Tibial nerve (tissue), 4 donors: ENCODE data around the gene SMIM38. TPM values are rescaled to one million over a fixed set of nuclear protein-coding genes. Genes with fewer than 3 reads are reported as not detected.

Experiments
- DNase-seq, 2 donors: peaks; one replicate each; pipeline ENCODE4 v3.0.0-alpha.2; 2019; ENCODE audit warnings: low spot score in 2 of 2
- H3K27ac ChIP-seq, 4 donors: fragments of 200-600 bp; sonication (generic) in 3 of 4; one replicate each; pipeline ENCODE4 v1.5.1; 2017 to 2019; ENCODE audit warnings: mild to moderate bottlenecking in 1 of 4
- H3K27me3 ChIP-seq, 2 donors: fragments of 200-600 bp; sonication (generic) in 1 of 2; one replicate each; pipeline versions ENCODE4 v1.5.1 to v1.6.0; 2017 to 2019
- H3K36me3 ChIP-seq, 3 donors: fragments of 200-600 bp; sonication (generic); one replicate each; pipeline ENCODE4 v1.5.1; 2018 to 2019
- H3K4me1 ChIP-seq, 4 donors: fragments of 200-600 bp; sonication (generic) in 3 of 4; one replicate each; pipeline ENCODE4 v1.5.1; 2017 to 2019
- H3K4me3 ChIP-seq, 4 donors: fragments of 200-600 bp; sonication (generic) in 3 of 4; one replicate each; pipeline ENCODE4 v1.5.1; 2017 to 2019; ENCODE audit warnings: mild to moderate bottlenecking in 1 of 4, moderate library complexity in 1 of 4
- H3K9me3 ChIP-seq, 4 donors: fragments of 200-600 bp; sonication (generic) in 3 of 4; one replicate each; pipeline ENCODE4 v1.5.1; 2017 to 2019
- CTCF ChIP-seq, 5 experiments: fragments of 200-600 bp in 3 of 5; fragments of 450-650 bp in 2 of 5; sonication (generic) in 3 of 5; IDR thresholded peaks; one replicate each; pipeline ENCODE4 v1.5.1; 2016 to 2019; ENCODE audit warnings: antibody characterized with exemption in 5 of 5, mild to moderate bottlenecking in 3 of 5, moderate library complexity in 2 of 5
- EP300 ChIP-seq, 2 donors: sonication (generic); formaldehyde crosslinking; IDR thresholded peaks; one replicate each; pipeline ENCODE4 v1.6.1; 2017; ENCODE audit warnings: antibody characterized with exemption in 2 of 2, mild to moderate bottlenecking in 1 of 2
- POLR2A ChIP-seq, 2 donors: fragments of 450-650 bp; IDR thresholded peaks; one replicate each; pipeline ENCODE4 v1.6.1; 2017; ENCODE audit warnings: antibody characterized with exemption in 2 of 2, mild to moderate bottlenecking in 2 of 2, moderate library complexity in 2 of 2
- WGBS, 2 donors: methylation state at CpG; one replicate each; pipeline ENCODE4 v1.1.5; 2018; 5-methylcytosine and 5-hydroxymethylcytosine counted together
- total RNA-seq, 4 donors: library from RNA; depleted of rRNA; stranded (reverse); fragments of >200 nt; gene quantifications; one replicate each; pipeline ENCODE4 v1.1.0, GENCODE V29; 2016

SMIM38 gene
- total RNA-seq, 4 donors from 2014 or later: 3.3 to 4.6 (median 4.1) TPM

- no peaks in the 10 kb centered on the region for H3K9me3 ChIP-seq
- TF ChIP-seq POLR2A (IDR thresholded peaks at IDR 0.05) (no peak), EP300 (IDR thresholded peaks at IDR 0.05) (no peak), CTCF (IDR thresholded peaks at IDR 0.05) (no peak)
- 50 to 60% methylated on average over 6 to 7 of the region's 7 CpGs for WGBS, 2 donors
These were observed 2.1 kb upstream of the SMIM38 start for GRCh38 chr11:69153661-69154060.

GRCh38 chr11:69154211-69154913 is 1.4 kb upstream of the SMIM38 start:
- WGBS, 2 donors: 81 to 90% methylated on average over 21 of the region's 21 CpGs
- no peaks in the 10 kb centered on the region for H3K27me3 ChIP-seq
- no peak for DNase-seq
- H3K36me3 ChIP-seq: peaks cover 0 to 4% (median 0%) of the 10 kb centered on the region in 3 donors
- peak overlapping the region in 3 of 4 donors; percentile 75 to 94 (median 92) for H3K27ac ChIP-seq
- H3K9me3 ChIP-seq: no peaks in the 10 kb centered on the region
- peaks cover 0 to 67% (median 47%) of the 10 kb centered on the region in 4 donors for H3K4me1 ChIP-seq
- TF ChIP-seq CTCF (IDR thresholded peaks at IDR 0.05) (no peak), EP300 (IDR thresholded peaks at IDR 0.05) (no peak), POLR2A (IDR thresholded peaks at IDR 0.05) (no peak)
- no peak overlapping the region for H3K4me3 ChIP-seq

More at GRCh38 chr11:69153661-69154060, 2.1 kb upstream of the SMIM38 start:
- Histone ChIP-seq H3K27me3 (no peaks in the 10 kb centered on the region), H3K4me1 (peaks cover 0 to 63% (median 42%) of the 10 kb centered on the region in 4 donors), H3K36me3 (peaks cover 0 to 7% (median 0%) of the 10 kb centered on the region in 3 donors), H3K4me3 (no peak overlapping the region), H3K27ac (peak overlapping the region in 2 of 4 donors; percentile 54 to 92)
- no peak for DNase-seq

- DNase-seq: no peak
- Histone ChIP-seq H3K27ac (peak overlapping the region; percentile 73 to 94 (median 84)), H3K27me3 (no peaks in the 10 kb centered on the region), H3K4me3 (no peak overlapping the region), H3K9me3 (no peaks in the 10 kb centered on the region), H3K36me3 (no peaks in the 10 kb centered on the region), H3K4me1 (peaks cover 0 to 67% (median 47%) of the 10 kb centered on the region in 4 donors)
- 72 to 74% methylated on average over 4 to 10 of the region's 10 CpGs for WGBS, 2 donors
- TF ChIP-seq POLR2A (IDR thresholded peaks at IDR 0.05) (no peak), CTCF (IDR thresholded peaks at IDR 0.05) (no peak), EP300 (IDR thresholded peaks at IDR 0.05) (no peak)
These were observed 815 bp upstream of the SMIM38 start for GRCh38 chr11:69154938-69155301.

- H3K36me3 ChIP-seq: no peaks in the 10 kb centered on the region
- DNase-seq: no peak
- TF ChIP-seq POLR2A (IDR thresholded peaks at IDR 0.05): no peak
- no peak for TF ChIP-seq CTCF (IDR thresholded peaks at IDR 0.05)
- no peak for TF ChIP-seq EP300 (IDR thresholded peaks at IDR 0.05)
- H3K4me3 ChIP-seq: no peak overlapping the region
- peak overlapping the region; percentile 73 to 94 (median 84) for H3K27ac ChIP-seq
- H3K9me3 ChIP-seq: no peaks in the 10 kb centered on the region
- WGBS, 2 donors: 64% methylated on average over 13 of the region's 13 CpGs
- H3K27me3 ChIP-seq: no peaks in the 10 kb centered on the region
- peaks cover 0 to 67% (median 47%) of the 10 kb centered on the region in 4 donors for H3K4me1 ChIP-seq
These were observed 502 bp downstream of the SMIM38 start for GRCh38 chr11:69156235-69156639.

GRCh38 chr11:69156673-69157155 is 979 bp downstream of the SMIM38 start:
- H3K36me3 ChIP-seq: no peaks in the 10 kb centered on the region
- no peak overlapping the region for H3K4me3 ChIP-seq
- DNase-seq: no peak
- 54 to 58% methylated on average over 9 to 15 of the region's 15 CpGs for WGBS, 2 donors
- peaks cover 0 to 67% (median 47%) of the 10 kb centered on the region in 4 donors for H3K4me1 ChIP-seq
- TF ChIP-seq POLR2A (IDR thresholded peaks at IDR 0.05): no peak
- no peak for TF ChIP-seq CTCF (IDR thresholded peaks at IDR 0.05)
- no peak for TF ChIP-seq EP300 (IDR thresholded peaks at IDR 0.05)
- no peaks in the 10 kb centered on the region for H3K27me3 ChIP-seq
- H3K27ac ChIP-seq: peak overlapping the region; percentile 73 to 94 (median 84)
- H3K9me3 ChIP-seq: no peaks in the 10 kb centered on the region
